GM21723 (cell line): Measurements from ENCODE around the gene TM9SF3.
A peak's percentile ranks its signal among the peaks of the same experiment; 100 is the strongest.

Experiments used
- ATAC-seq: cut with Tn5 transposase; IDR thresholded peaks from one replicate; pipeline ENCODE4 v1.9.1; 2021; ENCODE audit warnings: mild to moderate bottlenecking, moderate library complexity; ENCODE audit not compliant: unreplicated experiment

TM9SF3 gene

GRCh38 chr10:96482815-96483588, 103.8 kb downstream of the TM9SF3 start:
- no peak for ATAC-seq

GRCh38 chr10:96478355-96478754, 108.5 kb downstream of the TM9SF3 start:
- ATAC-seq, result no peak

- ATAC-seq, result no peak
These were observed 112.9 kb downstream of the TM9SF3 start for GRCh38 chr10:96473866-96474265.

GRCh38 chr10:96470116-96470743, 116.6 kb downstream of the TM9SF3 start:
- ATAC-seq, result peak; percentile 59

GRCh38 chr10:96468845-96469244, 118.0 kb downstream of the TM9SF3 start:
- no peak for ATAC-seq
